ENCODE results near the gene KCNIP1. TPM values are rescaled to one million over a fixed set of nuclear protein-coding genes. Genes with fewer than 3 reads are reported as not detected.
A peak's percentile ranks its signal among the peaks of the same experiment; 100 is the strongest.
"Not testable (repeated sequence)": the region's sequence is repeated elsewhere in the genome, so short reads cannot be mapped to it uniquely, and the experiment has no call there.

The KCNIP1 gene
- total RNA-seq, 1 donor from 2014 or later, result 0.16 TPM

- H3K36me3 ChIP-seq, result no peaks in the 10 kb centered on the region
- H3K9me3 ChIP-seq (replicated peaks), result peaks cover 14% of the 10 kb centered on the region
- no peak for TF ChIP-seq CTCF (IDR thresholded peaks at IDR 0.05; ENCODE audit: borderline replicate concordance)
- no peak overlapping the region for H3K27ac ChIP-seq (replicated peaks)
- no peak for DNase-seq
- H3K4me3 ChIP-seq, result no peak overlapping the region
- peaks cover 2% of the 10 kb centered on the region for H3K4me1 ChIP-seq
- peaks cover 15% of the 10 kb centered on the region for H3K27me3 ChIP-seq (ENCODE audit: low read depth)
- intact Hi-C loops (cut with micrococcal nuclease), result no loop called here
Observed at GRCh38 chr5:170541146-170541769, 37.4 kb downstream of the KCNIP1 start.

GRCh38 chr5:170542691-170543293, 39.0 kb downstream of the KCNIP1 start:
- H3K36me3 ChIP-seq, result no peaks in the 10 kb centered on the region
- no peak for DNase-seq
- no peak overlapping the region for H3K27ac ChIP-seq (replicated peaks)
- peaks cover 3% of the 10 kb centered on the region for H3K4me1 ChIP-seq
- no peak for TF ChIP-seq CTCF (IDR thresholded peaks at IDR 0.05; ENCODE audit: borderline replicate concordance)
- no peak overlapping the region for H3K4me3 ChIP-seq
- peaks cover 14% of the 10 kb centered on the region for H3K9me3 ChIP-seq (replicated peaks)
- H3K27me3 ChIP-seq (ENCODE audit: low read depth), result no peaks in the 10 kb centered on the region
- intact Hi-C loops (cut with micrococcal nuclease), result no loop called here

GRCh38 chr5:170545313-170545712, 41.5 kb downstream of the KCNIP1 start:
- DNase-seq, result no peak
- intact Hi-C loops (cut with micrococcal nuclease), result no loop called here
- Histone ChIP-seq H3K9me3 (replicated peaks) (peaks cover 14% of the 10 kb centered on the region), H3K27ac (replicated peaks) (no peak overlapping the region), H3K4me3 (no peak overlapping the region), H3K4me1 (peaks cover 3% of the 10 kb centered on the region), H3K27me3 (ENCODE audit: low read depth) (no peaks in the 10 kb centered on the region), H3K36me3 (no peaks in the 10 kb centered on the region)
- TF ChIP-seq CTCF (IDR thresholded peaks at IDR 0.05; ENCODE audit: borderline replicate concordance), result no peak

GRCh38 chr5:170545811-170546210, 42.0 kb downstream of the KCNIP1 start:
- H3K27ac ChIP-seq (replicated peaks), result no peak overlapping the region
- H3K4me3 ChIP-seq, result no peak overlapping the region
- no peaks in the 10 kb centered on the region for H3K36me3 ChIP-seq
- no peaks in the 10 kb centered on the region for H3K27me3 ChIP-seq (ENCODE audit: low read depth)
- TF ChIP-seq CTCF (IDR thresholded peaks at IDR 0.05; ENCODE audit: borderline replicate concordance), result no peak
- peaks cover 14% of the 10 kb centered on the region for H3K9me3 ChIP-seq (replicated peaks)
- no peak for DNase-seq
- H3K4me1 ChIP-seq, result peaks cover 3% of the 10 kb centered on the region
- intact Hi-C loops (cut with micrococcal nuclease), result no loop called here

DNA sequence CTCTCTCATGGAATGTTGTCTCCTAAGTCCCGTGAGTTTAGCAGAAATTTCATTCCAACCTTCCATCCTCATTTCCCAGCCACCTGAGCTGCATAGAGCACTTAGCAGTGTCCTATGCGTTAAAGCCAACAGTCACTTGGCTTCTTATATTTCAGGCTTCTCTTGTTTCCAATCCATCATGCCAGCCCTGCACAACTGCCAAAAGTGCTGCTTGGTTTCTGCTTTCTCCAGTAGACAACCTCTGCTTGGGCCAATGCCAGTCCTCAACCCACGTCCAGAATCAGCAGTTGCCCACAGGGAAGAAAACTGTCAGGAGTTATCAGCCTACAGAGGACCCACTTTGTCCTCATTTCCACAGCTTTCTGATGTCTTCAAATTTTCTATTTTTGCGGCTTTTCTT, 42.5 kb downstream of the KCNIP1 start:
- Histone ChIP-seq H3K4me3 (no peak overlapping the region), H3K36me3 (no peaks in the 10 kb centered on the region), H3K4me1 (peaks cover 3% of the 10 kb centered on the region), H3K27me3 (ENCODE audit: low read depth) (no peaks in the 10 kb centered on the region), H3K27ac (replicated peaks) (no peak overlapping the region), H3K9me3 (replicated peaks) (peaks cover 14% of the 10 kb centered on the region)
- TF ChIP-seq CTCF (IDR thresholded peaks at IDR 0.05; ENCODE audit: borderline replicate concordance), result no peak
- intact Hi-C loops (cut with micrococcal nuclease), result no loop called here
- DNase-seq, result peak; percentile 32

GRCh38 chr5:170550382-170550781, 46.6 kb downstream of the KCNIP1 start:
- H3K4me3 ChIP-seq; DNase-seq; H3K36me3 ChIP-seq; H3K27ac ChIP-seq (replicated peaks); H3K9me3 ChIP-seq (replicated peaks); intact Hi-C loops (cut with micrococcal nuclease): not testable (repeated sequence)
- peaks cover 26% of the 10 kb centered on the region for H3K4me1 ChIP-seq
- H3K27me3 ChIP-seq (ENCODE audit: low read depth), result peaks cover 10% of the 10 kb centered on the region

Data from left ventricle myocardium inferior (tissue), 1 donor.